Endothelial cell of umbilical vein (primary cell): ENCODE results near the gene IPO13. TPM values are rescaled to one million over a fixed set of nuclear protein-coding genes. Genes with fewer than 3 reads are reported as not detected.

Experiments used
- BruUV-seq: library from RNA; stranded (reverse); fragments of 400-500 nt; replicated peaks from 2 replicates; lab custom pipeline; 2021; lab: Mats Ljungman, UMichigan
- CTCF ChIA-PET: fragments of 300-600, 350-600 bp; sonication (Branson Sonifier 250); formaldehyde crosslinking; loops from one replicate; lab custom pipeline; 2021; ENCODE audit warnings: antibody characterized with exemption, inconsistent platforms; lab: Charles Lee
- POLR2A ChIA-PET: fragments of 300-600, 350-600 bp; sonication (Branson Sonifier 250); formaldehyde crosslinking; loops from one replicate; lab custom pipeline; 2021; ENCODE audit warnings: antibody characterized with exemption, inconsistent platforms; lab: Charles Lee
- DNase-seq: peaks from one replicate; pipeline ENCODE4 v3.0.0-alpha.2; 2011; ENCODE audit warnings: low read depth, low spot score
- FAIRE-seq: peaks from 2 replicates; lab custom pipeline; 2011; peaks lifted over from hg19 to GRCh38; lab: Jason Lieb, UNC
- H2AFZ ChIP-seq: 2 replicates; pipeline ENCODE4 v1.6.0; 2012; ENCODE audit warnings: low read depth, low read length, control low read depth, inconsistent platforms
- H3K27ac ChIP-seq: 2 replicates; pipeline ENCODE4 v1.5.1; 2011; ENCODE audit warnings: low read depth, mild to moderate bottlenecking, control low read depth, low read length, moderate library complexity; ENCODE audit not compliant: insufficient read depth
- H3K27me3 ChIP-seq, 2 experiments: 2 replicates each; pipeline versions ENCODE4 v1.6.0 to v1.6.1; 2011; ENCODE audit warnings: low read length in 2 of 2, mixed read lengths in 1 of 2; ENCODE audit not compliant: control insufficient read depth in 2 of 2, insufficient read depth in 2 of 2
- H3K36me3 ChIP-seq, 2 experiments: 2 replicates in 1 of 2; 3 replicates in 1 of 2; pipeline ENCODE4 v1.5.1; 2011; ENCODE audit warnings: low read length in 2 of 2, mild to moderate bottlenecking in 1 of 2, moderate library complexity in 1 of 2; ENCODE audit not compliant: control insufficient read depth in 2 of 2, insufficient read depth in 2 of 2; ENCODE audit errors: extremely low read depth in 1 of 2
- H3K4me1 ChIP-seq: 3 replicates; pipeline ENCODE4 v1.5.1; 2011; ENCODE audit warnings: mild to moderate bottlenecking, low read length; ENCODE audit not compliant: control insufficient read depth, insufficient read depth; ENCODE audit errors: extremely low read depth
- H3K4me2 ChIP-seq: 2 replicates; pipeline ENCODE4 v1.6.1; 2011; ENCODE audit warnings: low read length, control low read depth, mixed read lengths; ENCODE audit not compliant: insufficient read depth
- H3K4me3 ChIP-seq, 3 experiments: fragments of 200-600 bp in 1 of 3; sonication (generic), shearing (Covaris generic) in 1 of 3; replicated peaks in 1 of 3; 2 replicates each; pipeline ENCODE4 v1.5.1; 2011 to 2016; ENCODE audit warnings: control low read depth in 3 of 3, low read length in 3 of 3, mild to moderate bottlenecking in 2 of 3, inconsistent platforms in 1 of 3, low read depth in 1 of 3, moderate library complexity in 1 of 3; ENCODE audit not compliant: insufficient read depth in 1 of 3
- H3K79me2 ChIP-seq: 2 replicates; pipeline ENCODE4 v1.6.0; 2012; ENCODE audit warnings: low read length, inconsistent platforms; ENCODE audit not compliant: control insufficient read depth, insufficient read depth
- H3K9ac ChIP-seq: replicated peaks from 2 replicates; pipeline ENCODE3; 2011; ENCODE audit warnings: low read length, control low read depth; ENCODE audit not compliant: insufficient read depth; ENCODE audit errors: extremely low read depth
- H3K9me1 ChIP-seq: replicated peaks from 3 replicates; pipeline ENCODE4 v1.6.0; 2011; ENCODE audit warnings: mild to moderate bottlenecking, low read length; ENCODE audit not compliant: control insufficient read depth, insufficient read depth; ENCODE audit errors: extremely low read depth
- H3K9me3 ChIP-seq: replicated peaks from 2 replicates; pipeline ENCODE4 v1.5.1; 2012; ENCODE audit warnings: low read length, inconsistent platforms; ENCODE audit not compliant: control insufficient read depth, insufficient read depth
- H4K20me1 ChIP-seq: replicated peaks from 2 replicates; pipeline ENCODE3; 2011; ENCODE audit warnings: mild to moderate bottlenecking, low read length; ENCODE audit not compliant: control insufficient read depth, insufficient read depth; ENCODE audit errors: extremely low read depth
- CTCF ChIP-seq, 2 donors: IDR thresholded peaks; 1 replicate in 1 of 2; 2 replicates in 1 of 2; pipeline ENCODE4 v1.5.1; 2011; ENCODE audit warnings: low read length in 2 of 2, mild to moderate bottlenecking in 2 of 2, moderate library complexity in 2 of 2, control low read depth in 1 of 2, inconsistent platforms in 1 of 2, low read depth in 1 of 2; ENCODE audit not compliant: insufficient read depth in 1 of 2; ENCODE audit errors: extremely low read depth in 1 of 2
- EZH2 ChIP-seq: IDR thresholded peaks from 2 replicates; pipeline ENCODE4 v1.6.1; 2012; ENCODE audit warnings: borderline replicate concordance, low read depth, mild to moderate bottlenecking, moderate library complexity, low read length, inconsistent platforms; ENCODE audit not compliant: severe bottlenecking
- FOS ChIP-seq: IDR thresholded peaks from 2 replicates; pipeline ENCODE4 v1.6.1; 2011; ENCODE audit warnings: mild to moderate bottlenecking, low read length, moderate library complexity, borderline replicate concordance; ENCODE audit not compliant: insufficient read depth
- GATA2 ChIP-seq: IDR thresholded peaks from 2 replicates; pipeline ENCODE4 v1.7.0; 2011; ENCODE audit warnings: low read depth, mild to moderate bottlenecking, moderate library complexity, mixed read lengths, low read length; ENCODE audit not compliant: insufficient read length, insufficient read depth
- JUN ChIP-seq: IDR thresholded peaks from 2 replicates; pipeline ENCODE4 v1.6.1; 2011; ENCODE audit warnings: borderline replicate concordance, low read depth; ENCODE audit not compliant: insufficient read length, insufficient read depth
- MAX ChIP-seq: IDR thresholded peaks from 2 replicates; pipeline ENCODE4 v1.6.1; 2011; ENCODE audit not compliant: insufficient read depth, insufficient read length
- MYC ChIP-seq: IDR thresholded peaks from one replicate; pipeline ENCODE4 v1.6.1; 2011; ENCODE audit warnings: mild to moderate bottlenecking, low read depth, low read length
- POLR2A ChIP-seq: IDR thresholded peaks from 2 replicates; pipeline ENCODE4 v1.6.1; 2012; ENCODE audit warnings: low read depth, mild to moderate bottlenecking, control low read depth, low read length
- POLR2AphosphoS5 ChIP-seq: IDR thresholded peaks from 2 replicates; pipeline ENCODE4 v1.6.1; 2012; ENCODE audit warnings: low read depth, mild to moderate bottlenecking, control low read depth, low read length, moderate library complexity; ENCODE audit not compliant: insufficient read depth
- dilution Hi-C: fragments of 300-500 bp; cut with MboI; formaldehyde crosslinking; loops from one replicate; pipeline ENCODE4 v1.15.0; 2019; ENCODE audit warnings: low sequenced_read_pairs; ENCODE audit not compliant: extremely low pct_ligation_motif_present
- intact Hi-C: fragments of 100-400 bp; cut with micrococcal nuclease; formaldehyde crosslinking; loops from one replicate; pipeline ENCODE4 v1.10.0; 2022
- polyA plus RNA-seq, 4 experiments: library from polyadenylated mRNA; depleted of rRNA in 3 of 4; stranded (reverse) in 3 of 4; unstranded in 1 of 4; fragments of >200 nt; gene quantifications; 2 replicates each; pipeline versions ENCODE4 v1.2.1 to v1.2.3, GENCODE V29; 2011 to 2012; ENCODE audit warnings: missing spikeins in 1 of 4
- total RNA-seq: library from RNA; stranded (reverse); gene quantifications from 2 replicates; pipeline ENCODE4 v1.2.3, GENCODE V29; 2021

Gene IPO13
- total and polyA plus RNA-seq, 2 donors (not counting 3 experiments of a cell fraction or from before 2014, with no cell fraction given) = 28.9 to 29.3 TPM

GRCh38 chr1:43930168-43930948, 16.4 kb upstream of the IPO13 start:
- FAIRE-seq = no peak
- peaks cover 0 to 9% of the 10 kb centered on the region in 2 experiments for H3K27me3 ChIP-seq
- BruUV-seq = no TSS peak
- no peaks in the 10 kb centered on the region for H3K79me2 ChIP-seq
- dilution Hi-C loops = loop anchor here (25.0 kb wide), 1 partner anchor 168 kb away; no protein-coding TSS in a partner anchor
- H3K27ac ChIP-seq = no peak overlapping the region
- H3K4me3 ChIP-seq = no peak overlapping the region
- H3K36me3 ChIP-seq = peaks cover 3 to 4% of the 10 kb centered on the region in 2 experiments
- TF ChIP-seq CTCF (IDR thresholded peaks at IDR 0.05; ENCODE audit: extremely low read depth in 1 of 2, insufficient read depth in 1 of 2, low read depth in 1 of 2, low read length in 2 of 2) (peak; percentile 37 to 46), POLR2AphosphoS5 (no peak)
- H3K9me1 ChIP-seq = no peaks in the 10 kb centered on the region
- no peak overlapping the region for H3K9ac ChIP-seq
- no peaks in the 10 kb centered on the region for H3K9me3 ChIP-seq
- H3K4me2 ChIP-seq = no peak overlapping the region
- H3K4me1 ChIP-seq = peaks cover 5% of the 10 kb centered on the region
- no peak for DNase-seq
- no peak overlapping the region for H2AFZ ChIP-seq
- ChIA-PET CTCF (interaction anchor here (0.6 to 18.1 kb wide), 9 partner anchors 9 to 166 kb away, joined by 3 to 965 read pairs (median 3); no protein-coding TSS in a partner anchor), POLR2A (no interaction called here)
- no peaks in the 10 kb centered on the region for H4K20me1 ChIP-seq
- intact Hi-C loops = loop anchor here (5.0 kb wide), 2 partner anchors 78 to 278 kb away; partner anchors contain the start of gene KDM4A

GRCh38 chr1:43930949-43931275, 15.8 kb upstream of the IPO13 start:
- TF ChIP-seq EZH2 (no peak), JUN (no peak), GATA2 (no peak), MYC (no peak), MAX (no peak), POLR2AphosphoS5 (no peak), CTCF (IDR thresholded peaks at IDR 0.05; ENCODE audit: extremely low read depth in 1 of 2, insufficient read depth in 1 of 2, low read depth in 1 of 2, low read length in 2 of 2) (no peak), POLR2A (no peak), FOS (no peak)
- no peak overlapping the region for H3K4me2 ChIP-seq
- intact Hi-C loops = loop anchor here (5.0 kb wide), 2 partner anchors 79 to 279 kb away; partner anchors contain the start of gene KDM4A
- peaks cover 5% of the 10 kb centered on the region for H3K4me1 ChIP-seq
- BruUV-seq = no TSS peak
- DNase-seq (no peak), FAIRE-seq (no peak)
- no peaks in the 10 kb centered on the region for H3K79me2 ChIP-seq
- H4K20me1 ChIP-seq = no peaks in the 10 kb centered on the region
- H3K9me3 ChIP-seq = no peaks in the 10 kb centered on the region
- ChIA-PET CTCF (interaction anchor here (0.8 to 18.1 kb wide), 7 partner anchors 9 to 167 kb away, joined by 3 to 965 read pairs (median 4); no protein-coding TSS in a partner anchor), POLR2A (no interaction called here)
- H2AFZ ChIP-seq = no peak overlapping the region
- dilution Hi-C loops = loop anchor here (25.0 kb wide), 1 partner anchor 169 kb away; no protein-coding TSS in a partner anchor
- no peak overlapping the region for H3K27ac ChIP-seq
- no peaks in the 10 kb centered on the region for H3K9me1 ChIP-seq
- no peaks in the 10 kb centered on the region for H3K36me3 ChIP-seq
- H3K4me3 ChIP-seq = no peak overlapping the region
- H3K27me3 ChIP-seq = peaks cover 0 to 9% of the 10 kb centered on the region in 2 experiments
- H3K9ac ChIP-seq = no peak overlapping the region
